T follicular helper cell (primary cell): Measurements from ENCODE around the gene GTPBP6.
"Not testable (repeated sequence)": the region's sequence is repeated elsewhere in the genome, so short reads cannot be mapped to it uniquely, and the experiment has no call there.

Source experiments
- DNase-seq: peaks from one replicate; pipeline ENCODE4 v3.0.0-alpha.2; 2020; ENCODE audit warnings: low read depth

Gene GTPBP6

GRCh38 chrX:334971-335757 is 16.6 kb upstream of the GTPBP6 start:
- DNase-seq, result no peak

DNA sequence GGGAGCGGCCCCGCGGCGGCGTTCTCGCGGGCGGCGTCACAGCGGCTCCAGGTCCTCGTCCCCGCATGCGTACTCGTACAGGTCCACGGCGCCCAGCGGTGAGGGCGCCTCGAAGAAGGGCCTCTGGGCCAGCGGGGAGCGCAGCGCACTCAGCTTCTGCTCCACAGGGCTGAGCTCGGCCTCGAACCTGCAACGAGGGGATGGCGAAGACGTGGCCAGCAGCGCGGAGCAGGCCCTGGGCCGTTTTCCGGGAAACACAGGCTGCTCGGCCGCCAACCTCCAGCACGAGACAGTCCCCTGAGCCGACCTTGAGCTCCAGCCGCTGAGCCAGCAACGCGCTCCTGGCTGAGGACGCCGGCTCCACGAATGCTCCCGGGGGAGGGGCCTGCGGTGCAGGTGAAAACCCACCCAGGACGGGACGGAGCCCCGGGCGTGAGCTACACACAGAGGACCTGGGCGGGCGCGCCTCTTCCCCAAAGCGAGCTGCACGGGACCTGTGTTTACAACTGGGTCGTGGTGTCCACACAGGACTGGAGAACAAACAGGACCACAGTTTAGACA is 15.8 kb upstream of the GTPBP6 start:
- DNase-seq, result no peak

DNA sequence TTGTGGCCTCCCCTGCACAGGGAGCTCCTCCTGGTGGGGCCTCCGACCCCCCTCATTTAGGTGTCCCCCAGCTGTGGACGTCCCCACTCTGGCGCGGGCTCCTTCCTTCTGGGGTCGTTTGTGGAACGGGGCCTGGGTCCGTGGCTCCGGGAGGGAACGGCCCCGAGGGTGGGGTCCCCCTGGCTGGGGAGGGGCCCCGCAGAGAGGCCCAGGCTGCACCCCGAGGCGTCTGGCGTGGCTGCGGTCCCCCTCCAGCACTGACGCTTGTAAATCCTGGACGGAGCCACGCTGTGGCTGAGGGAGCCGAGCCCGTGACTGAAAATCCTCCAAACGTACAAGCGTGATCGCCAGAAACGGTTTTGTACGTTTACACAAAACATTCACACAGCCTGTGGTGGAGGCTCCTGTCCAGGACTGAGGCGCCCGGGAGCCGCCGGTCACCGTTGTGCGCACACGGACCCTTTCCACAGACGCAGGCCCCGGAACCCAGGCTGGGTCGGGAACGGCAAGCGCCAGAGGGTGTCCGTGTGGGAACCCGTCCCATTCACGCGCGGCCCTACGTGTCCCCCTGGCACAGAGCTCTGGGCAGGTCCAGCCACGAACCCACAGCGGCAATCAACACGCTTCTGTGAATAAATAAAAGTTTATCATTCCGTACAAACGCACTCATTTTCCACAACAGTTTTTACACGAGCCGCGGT is 15.2 kb upstream of the GTPBP6 start:
- no peak for DNase-seq

DNA sequence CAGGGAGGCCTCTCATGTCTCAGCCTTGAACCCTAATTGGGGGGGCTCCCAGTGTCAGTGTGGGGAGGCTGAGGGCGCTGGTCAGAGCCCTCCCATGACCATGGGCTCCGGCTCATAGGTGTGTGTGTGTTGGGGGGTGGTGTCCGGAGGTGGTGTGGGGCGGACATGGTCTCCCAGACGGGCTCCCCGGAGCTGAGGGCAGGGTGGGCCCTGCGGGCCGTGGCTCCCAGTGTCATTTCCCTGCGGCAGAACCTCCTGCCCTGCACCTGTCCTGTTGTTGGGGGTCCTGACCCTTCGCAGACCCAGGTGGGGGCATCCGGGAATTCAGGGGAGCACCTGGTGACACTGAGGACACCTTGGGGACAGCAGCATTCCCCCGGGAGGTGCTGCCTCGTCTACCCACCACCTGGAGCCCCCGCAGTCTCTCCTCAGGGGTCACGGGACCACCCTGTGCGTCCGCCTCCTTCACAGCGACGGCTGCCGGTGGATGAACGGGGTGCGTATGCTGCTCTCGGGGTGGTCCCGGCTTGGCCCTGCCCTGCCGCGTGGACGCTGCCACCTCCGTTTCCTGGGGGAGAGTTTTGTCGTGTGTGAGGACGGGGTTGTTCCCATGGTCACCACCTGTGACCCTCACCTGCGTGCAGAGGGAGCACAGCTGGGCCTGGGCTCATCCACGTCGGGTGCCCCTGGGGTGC is 14.5 kb upstream of the GTPBP6 start:
- no peak for DNase-seq

DNA sequence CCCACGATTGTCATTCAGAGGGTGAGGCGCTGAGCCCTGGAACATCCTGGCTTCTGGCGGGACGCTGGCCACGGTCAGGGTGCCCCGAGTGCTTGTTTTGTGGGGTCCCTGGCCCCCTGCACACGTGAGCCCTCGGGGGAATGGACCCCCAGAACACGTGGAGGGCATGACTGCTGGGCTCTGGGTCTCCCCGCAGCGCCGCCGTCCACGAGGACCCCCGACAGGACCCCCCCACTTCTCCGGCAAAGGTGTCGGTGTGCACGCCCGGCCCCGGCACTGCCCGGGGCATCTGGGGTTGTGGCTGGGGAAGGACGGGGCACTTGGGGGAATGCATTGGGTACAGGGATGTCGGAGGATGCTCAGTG is 13.9 kb upstream of the GTPBP6 start:
- DNase-seq, result no peak

- no peak for DNase-seq
Observed at GRCh38 chrX:331825-332495, 13.4 kb upstream of the GTPBP6 start.

DNA sequence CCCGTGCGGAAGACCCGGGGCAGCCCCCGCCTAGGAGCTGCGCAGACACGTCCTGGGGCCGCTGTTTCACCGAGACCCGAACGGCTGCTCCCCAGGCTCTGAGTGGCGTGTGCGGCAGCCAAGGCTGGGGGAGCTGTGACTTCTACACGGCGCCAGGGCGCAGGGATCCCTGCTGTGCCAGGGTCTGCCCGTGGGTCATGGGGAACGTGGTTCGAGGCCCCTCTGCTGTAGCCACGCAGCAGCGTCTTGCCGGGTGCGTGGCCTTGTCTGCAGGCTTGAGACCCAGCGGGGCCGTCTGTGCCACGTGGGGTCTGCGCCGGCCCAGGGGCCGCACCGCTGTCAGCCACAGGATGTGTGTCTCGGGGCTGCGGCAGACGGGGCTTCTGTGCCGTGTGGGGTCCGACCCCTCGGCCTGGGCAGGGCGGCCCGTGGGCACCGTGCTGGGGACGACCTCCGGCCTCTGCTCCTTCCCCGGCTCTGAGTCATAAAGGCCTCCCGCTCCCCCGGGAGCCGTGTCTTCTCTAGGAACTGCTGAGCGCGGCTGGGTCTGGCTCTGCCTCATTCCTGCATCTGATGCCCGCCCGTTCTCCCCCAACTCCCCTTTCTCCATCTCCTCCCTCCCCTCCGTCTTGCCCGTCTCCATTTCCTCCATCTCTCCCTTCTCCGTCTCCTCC is 12.7 kb upstream of the GTPBP6 start:
- no peak for DNase-seq

DNA sequence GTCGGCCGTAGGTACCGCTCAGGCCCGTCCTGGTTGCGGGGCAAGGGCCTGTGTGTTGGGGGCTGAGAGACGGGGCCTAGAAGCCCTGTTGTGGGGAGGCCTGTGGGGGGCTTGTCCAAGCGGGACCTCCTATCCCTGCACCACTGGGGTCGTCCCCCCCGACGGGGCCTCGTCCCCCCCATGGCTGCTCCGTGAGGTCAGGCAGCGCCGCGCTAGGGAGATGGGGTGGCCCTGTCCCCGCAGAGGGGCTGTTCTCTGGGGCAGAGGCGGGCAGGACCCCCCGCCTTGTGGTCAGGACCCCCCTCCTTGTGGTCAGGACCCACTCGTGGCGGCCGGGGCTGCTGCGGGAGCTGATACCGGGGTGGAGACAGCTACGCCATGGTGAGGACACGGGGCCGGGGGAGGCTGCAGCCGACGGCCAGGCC is 12.1 kb upstream of the GTPBP6 start:
- DNase-seq, result no peak

DNA sequence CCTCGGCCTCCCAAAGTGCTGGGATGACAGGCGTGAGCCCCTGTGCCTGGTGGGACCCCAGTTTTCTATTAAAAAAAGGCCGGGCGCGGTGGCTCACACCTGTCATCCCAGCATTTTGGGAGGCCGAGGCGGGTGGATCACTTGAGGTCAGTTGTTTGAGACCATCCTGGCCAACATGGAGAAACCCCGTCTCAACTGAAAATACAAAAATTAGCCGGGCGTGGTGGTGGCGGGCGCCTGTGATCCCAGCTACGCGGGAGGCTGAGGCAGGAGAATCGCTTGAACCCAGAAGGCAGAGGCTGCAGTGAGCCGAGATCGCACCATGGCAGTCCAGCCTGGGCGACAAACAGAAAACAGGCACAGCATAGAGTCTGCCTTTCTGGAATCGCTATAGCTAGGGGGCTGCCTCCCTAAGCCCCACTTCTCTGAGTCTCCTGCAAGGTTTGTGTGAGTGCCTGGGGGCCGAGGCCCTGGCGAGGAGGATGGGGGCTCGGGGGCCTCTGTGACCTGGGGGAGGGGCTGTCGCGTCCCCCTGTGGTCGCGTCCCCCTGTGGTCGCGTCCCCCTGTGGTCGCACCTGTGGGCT is 11.6 kb upstream of the GTPBP6 start:
- not testable (repeated sequence) for DNase-seq

DNA sequence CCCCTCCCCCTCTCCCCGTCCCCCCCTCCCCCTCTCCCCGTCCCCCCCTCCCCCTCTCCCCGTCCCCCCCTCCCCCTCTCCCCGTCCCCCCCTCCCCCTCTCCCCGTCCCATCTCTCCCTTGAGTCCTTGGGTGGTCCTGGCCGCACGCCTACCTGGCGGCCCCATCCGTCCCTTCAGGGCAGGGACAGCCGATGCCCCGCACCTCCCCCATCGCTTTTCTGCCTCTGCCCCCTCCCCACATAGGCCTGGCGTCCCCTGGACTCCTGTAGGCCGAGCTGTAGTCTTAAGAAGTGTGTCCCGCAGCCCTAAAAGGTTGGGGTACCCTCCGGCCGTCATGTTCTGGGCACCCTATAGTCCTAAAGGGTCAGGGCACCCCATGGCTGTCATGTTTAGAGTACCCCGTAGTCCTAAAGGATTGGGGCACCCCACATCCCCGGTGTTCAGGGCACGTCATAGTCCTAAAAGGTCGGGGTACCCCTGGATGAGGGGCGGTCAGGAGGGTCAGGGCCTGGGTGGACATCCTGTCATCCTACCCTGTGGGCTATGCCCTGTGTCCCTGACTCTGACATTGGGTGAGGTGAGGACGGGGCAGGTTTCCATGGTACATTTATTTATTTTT is 10.8 kb upstream of the GTPBP6 start:
- no peak for DNase-seq

DNA sequence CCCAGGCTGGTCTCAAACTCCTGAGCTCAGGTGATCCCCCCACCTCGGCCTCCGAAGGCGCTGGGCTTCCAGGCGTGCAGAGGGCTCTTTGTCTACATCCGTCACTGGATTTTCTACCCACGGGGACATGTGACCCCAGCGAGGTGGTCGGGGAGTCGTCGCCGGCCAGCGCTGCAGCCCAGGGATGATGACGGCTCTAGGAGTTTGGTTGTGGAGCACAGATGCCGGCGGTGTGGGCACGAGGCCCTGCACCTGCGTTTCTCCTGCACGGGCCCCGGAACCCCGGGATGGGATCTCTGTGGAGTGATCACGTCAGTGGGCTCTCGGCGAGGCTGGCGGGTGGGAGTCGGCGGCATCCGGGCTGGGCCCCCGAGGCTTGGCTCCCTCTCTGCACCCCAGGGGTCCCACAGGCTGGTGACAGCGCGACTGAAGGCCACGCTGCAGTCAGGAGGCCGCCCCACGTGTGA is 9.1 kb upstream of the GTPBP6 start:
- no peak for DNase-seq

GRCh38 chrX:324664-325063 is 6.1 kb upstream of the GTPBP6 start:
- not testable (repeated sequence) for DNase-seq

DNA sequence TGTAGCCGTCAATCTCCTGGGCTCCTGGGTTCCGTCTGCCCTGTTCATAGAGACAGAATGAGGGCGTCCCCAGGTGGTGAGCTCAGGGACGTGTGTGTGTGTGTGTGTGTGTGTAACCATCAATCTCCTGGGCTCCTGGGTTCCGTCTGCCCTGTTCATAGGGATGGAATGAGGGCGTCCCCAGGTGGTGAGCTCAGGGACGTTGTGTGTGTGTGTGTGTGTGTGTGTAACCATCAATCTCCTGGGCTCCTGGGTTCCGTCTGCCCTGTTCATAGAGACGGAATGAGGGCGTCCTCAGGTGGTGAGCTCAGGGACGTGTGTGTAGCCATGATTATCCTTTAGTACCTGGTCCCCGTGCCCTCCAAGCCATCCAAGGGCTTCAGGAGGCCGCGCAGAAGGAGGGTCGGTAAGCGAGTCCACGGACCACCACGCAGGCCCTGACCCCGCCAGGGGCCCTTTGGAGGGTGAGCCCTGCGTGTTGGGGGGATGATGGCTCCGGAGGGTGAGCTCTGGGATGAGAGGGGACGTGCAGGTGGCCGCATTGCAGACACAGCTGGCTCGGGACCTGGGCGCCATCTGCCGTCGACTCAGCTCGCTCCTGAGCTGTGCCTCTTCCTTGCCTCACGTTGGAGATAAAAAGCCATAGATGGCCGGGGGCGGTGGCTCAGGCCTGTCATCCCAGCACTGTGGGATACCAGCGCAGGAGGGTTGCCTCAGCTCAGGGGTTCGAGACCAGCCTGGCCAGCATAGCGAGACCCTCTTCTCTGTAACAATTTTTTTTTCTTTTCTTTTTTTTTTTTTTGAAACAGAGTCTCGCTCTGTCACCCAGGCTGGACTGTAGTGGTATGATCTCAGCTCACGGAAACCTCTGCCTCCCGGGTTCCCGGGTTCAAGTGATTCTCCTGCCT is 5.4 kb upstream of the GTPBP6 start:
- DNase-seq, result peak; percentile 42

DNA sequence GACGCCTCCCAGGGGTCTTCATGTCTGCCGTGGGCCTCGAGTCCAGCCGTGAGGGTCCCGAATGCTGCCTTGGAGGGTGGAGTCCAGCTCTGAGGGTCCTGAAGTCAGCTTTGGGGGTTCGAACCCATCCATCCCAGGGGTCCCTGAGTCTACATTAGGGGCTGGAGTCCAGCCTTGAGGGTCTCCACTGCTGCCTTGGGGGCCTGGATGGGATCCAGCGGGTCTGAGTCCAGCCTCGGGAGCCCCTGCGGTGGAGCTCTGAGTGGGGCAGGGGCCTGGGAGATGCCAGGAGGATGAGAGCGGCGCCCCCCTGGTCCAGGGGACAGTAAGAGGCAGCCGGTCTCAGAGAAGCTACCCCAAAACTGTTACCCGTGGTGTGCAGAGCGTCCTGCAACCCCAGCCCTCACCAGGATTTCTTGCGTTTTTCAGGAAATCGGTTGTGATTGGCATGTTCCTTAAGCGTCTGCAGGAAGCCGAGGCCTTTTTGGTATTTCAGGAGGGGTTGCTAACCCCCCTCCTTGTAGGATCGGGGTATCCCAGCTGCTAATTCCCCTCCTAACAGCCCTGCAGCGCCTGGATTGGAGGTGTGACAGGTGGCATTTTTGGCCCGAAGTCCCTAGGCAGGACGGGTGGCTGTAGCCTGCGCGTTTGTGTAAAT is 1.7 kb upstream of the GTPBP6 start:
- no peak for DNase-seq

DNA sequence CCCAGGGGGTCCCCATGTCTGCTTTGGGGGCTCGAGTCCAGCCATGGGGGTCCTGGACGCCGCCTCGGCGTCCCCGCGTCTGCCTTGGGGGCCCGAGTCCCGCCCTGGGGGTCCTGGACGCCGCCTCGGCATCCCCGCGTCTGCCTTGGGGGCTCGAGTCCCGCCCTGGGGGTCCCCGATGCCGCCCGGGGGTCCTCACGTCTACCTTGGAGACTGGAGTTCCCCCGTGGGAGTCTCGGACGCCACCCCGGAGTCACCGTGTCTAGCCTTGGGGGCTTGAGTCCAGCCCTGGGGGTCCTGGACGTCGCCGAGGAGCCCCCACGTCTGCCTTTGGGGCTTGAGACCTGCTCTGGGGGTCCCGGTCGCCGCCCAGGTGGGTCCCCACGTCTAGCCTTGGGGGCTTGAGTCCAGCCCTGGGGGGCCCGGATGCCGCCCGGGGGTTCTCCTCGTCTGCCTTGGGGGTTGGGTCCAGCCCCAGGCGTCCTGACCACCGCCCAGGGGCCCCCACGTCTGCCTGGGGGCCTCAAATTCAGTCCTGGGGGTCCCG is 1.1 kb upstream of the GTPBP6 start:
- no peak for DNase-seq

DNA sequence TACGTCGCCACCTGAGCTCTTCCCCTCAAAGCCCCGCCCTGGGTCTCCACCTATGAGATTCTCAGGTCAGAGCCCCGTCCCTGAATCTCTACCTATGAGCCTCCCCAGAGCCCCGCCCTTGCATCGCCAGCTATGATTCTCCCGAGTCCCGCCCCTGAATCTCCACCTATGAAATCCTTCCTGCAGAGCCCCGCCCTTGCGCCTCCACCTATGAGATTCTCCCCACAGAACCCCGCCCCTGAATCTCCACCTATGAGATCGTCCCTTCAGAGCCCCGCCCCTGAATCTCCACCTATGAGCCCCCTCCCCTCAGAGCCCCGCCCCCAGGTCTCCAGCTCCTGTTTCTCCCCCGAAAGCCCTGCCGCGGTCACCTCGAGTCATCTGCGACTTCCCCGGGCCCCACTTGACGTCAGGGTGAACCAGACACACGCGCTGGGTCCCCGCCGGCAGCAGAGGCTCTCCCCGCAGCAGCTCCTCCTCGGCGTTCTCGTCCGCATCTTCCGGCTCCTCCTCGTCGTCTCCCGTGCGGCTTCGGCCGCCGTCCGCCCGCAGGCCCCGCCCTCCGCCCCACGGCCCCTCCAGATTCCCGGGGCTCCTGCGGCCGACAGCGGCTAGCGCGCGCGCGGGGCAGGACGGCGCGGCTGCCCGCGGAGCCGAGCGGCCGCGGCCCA is 393 bp downstream of the GTPBP6 start:
- DNase-seq, result peak; percentile 97

- no peak for DNase-seq
Observed at GRCh38 chrX:317424-318067, 1.1 kb downstream of the GTPBP6 start.
